GM12878 (cell line): Measurements from ENCODE around the gene USP5.

Experiments
- ATF2 ChIP-seq: IDR thresholded peaks from 2 replicates; pipeline ENCODE4 v1.6.1; 2012; ENCODE audit warnings: low read length, inconsistent platforms
- CTCF ChIP-seq, 3 experiments: IDR thresholded peaks in 2 of 3; conservative IDR thresholded peaks in 1 of 3; 2 replicates each; pipeline ENCODE4 v1.5.1; 2011; ENCODE audit warnings: low read depth in 3 of 3, low read length in 3 of 3, mild to moderate bottlenecking in 3 of 3, control low read depth in 2 of 3, moderate library complexity in 2 of 3, inconsistent platforms in 1 of 3, mixed read lengths in 1 of 3; ENCODE audit not compliant: control insufficient read depth in 2 of 3, insufficient read depth in 1 of 3; ENCODE audit errors: extremely low read depth in 1 of 3
- EP300 ChIP-seq, 2 experiments: fragments of 150-350 bp in 1 of 2; IDR thresholded peaks; 2 replicates each; pipeline ENCODE4 v1.6.1; 2011 to 2012; ENCODE audit warnings: low read depth in 2 of 2, low read length in 2 of 2, borderline replicate concordance in 1 of 2, improper control_type of control experiment in 1 of 2, inconsistent platforms in 1 of 2; ENCODE audit not compliant: control insufficient read depth in 1 of 2
- ETV6 ChIP-seq, 2 experiments: fragments of 450-650 bp in 1 of 2; IDR thresholded peaks in 1 of 2; conservative IDR thresholded peaks in 1 of 2; 2 replicates each; pipeline ENCODE4 v1.6.1; 2014; ENCODE audit warnings: antibody characterized with exemption in 1 of 2, borderline replicate concordance in 1 of 2, low read depth in 1 of 2, mild to moderate bottlenecking in 1 of 2, moderate library complexity in 1 of 2
- EZH2 ChIP-seq: IDR thresholded peaks from 2 replicates; pipeline ENCODE4 v1.6.1; 2012; ENCODE audit warnings: low read depth, mild to moderate bottlenecking, control low read depth, inconsistent platforms, low read length, borderline replicate concordance; ENCODE audit not compliant: control insufficient read depth
- IKZF1 ChIP-seq: fragments of 450-650 bp; conservative IDR thresholded peaks from 2 replicates; pipeline ENCODE4 v1.6.1; 2017; ENCODE audit warnings: antibody characterized with exemption, mild to moderate bottlenecking
- PAX5 ChIP-seq: IDR thresholded peaks from 2 replicates; pipeline ENCODE4 v1.6.1; 2011; ENCODE audit warnings: low read depth, low read length, borderline replicate concordance
- POLR2A ChIP-seq: IDR thresholded peaks from 2 replicates; pipeline ENCODE4 v1.6.1; 2011; ENCODE audit warnings: low read depth, mild to moderate bottlenecking, low read length
- SUZ12 ChIP-seq: fragments of 200-600 bp; sonication (generic); IDR thresholded peaks from one replicate; pipeline ENCODE4 v1.6.1; 2018; ENCODE audit warnings: antibody characterized with exemption, mild to moderate bottlenecking; ENCODE audit not compliant: unreplicated experiment
- ZNF217 ChIP-seq: fragments of 450-650 bp; IDR thresholded peaks from 2 replicates; pipeline ENCODE4 v1.6.1; 2017; ENCODE audit warnings: antibody characterized with exemption, mild to moderate bottlenecking
- ZNF274 ChIP-seq: IDR thresholded peaks from one replicate; pipeline ENCODE4 v1.8.0; 2011; ENCODE audit not compliant: insufficient read length, insufficient read depth
- TF ChIP-seq, protein P1 (sequence below): IDR thresholded peaks from 2 replicates; pipeline ENCODE4 v1.6.1; 2011; ENCODE audit warnings: low read depth, mild to moderate bottlenecking, low read length, moderate library complexity, borderline replicate concordance; ENCODE audit errors: extremely low read depth

DNA sequence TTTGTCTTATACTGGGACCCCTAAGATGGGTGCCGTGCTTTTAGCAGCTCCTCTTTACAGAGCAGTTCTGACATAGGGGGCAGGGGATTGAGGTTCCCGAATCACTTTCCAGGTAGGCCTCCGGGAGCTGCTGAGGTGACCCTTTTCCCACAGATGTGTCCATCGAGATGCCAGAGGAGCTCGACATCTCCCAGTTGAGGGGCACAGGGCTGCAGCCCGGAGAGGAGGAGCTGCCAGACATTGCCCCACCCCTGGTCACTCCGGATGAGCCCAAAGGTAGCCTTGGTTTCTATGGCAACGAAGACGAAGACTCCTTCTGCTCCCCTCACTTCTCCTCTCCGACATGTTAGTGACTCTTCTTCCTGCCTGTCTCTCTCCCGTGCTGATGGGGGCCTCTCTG lies 11.1 kb downstream of the USP5 start:
- TF ChIP-seq IKZF1 (no peak), SUZ12 (no peak), EZH2 (no peak), ZNF274 (no peak), EP300 (IDR thresholded peaks at IDR 0.05; ENCODE audit: borderline replicate concordance in 1 of 2, control insufficient read depth in 1 of 2, low read depth in 2 of 2, low read length in 2 of 2) (no peak), ETV6 (conservative IDR thresholded peaks at IDR 0.05 in 1 of 2, IDR thresholded peaks at IDR 0.05 in 1 of 2; ENCODE audit: borderline replicate concordance in 1 of 2, low read depth in 1 of 2) (no peak), POLR2A (no peak), CTCF (IDR thresholded peaks at IDR 0.05 in 2 of 3, conservative IDR thresholded peaks at IDR 0.05 in 1 of 3; ENCODE audit: control insufficient read depth in 2 of 3, extremely low read depth in 1 of 3, insufficient read depth in 1 of 3, low read depth in 3 of 3, low read length in 3 of 3) (no peak), PAX5 (no peak), ZNF217 (no peak), ATF2 (no peak)
- TF ChIP-seq, protein P1, sequence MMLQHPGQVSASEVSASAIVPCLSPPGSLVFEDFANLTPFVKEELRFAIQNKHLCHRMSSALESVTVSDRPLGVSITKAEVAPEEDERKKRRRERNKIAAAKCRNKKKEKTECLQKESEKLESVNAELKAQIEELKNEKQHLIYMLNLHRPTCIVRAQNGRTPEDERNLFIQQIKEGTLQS, result no peak
